ENCODE results near the gene PLCH1. TPM values are rescaled to one million over a fixed set of nuclear protein-coding genes. Genes with fewer than 3 reads are reported as not detected.
A peak's percentile ranks its signal among the peaks of the same experiment; 100 is the strongest.

Gene PLCH1
- total and polyA plus RNA-seq, 9 donors: 0.39 to 1.2 (median 0.53) TPM

- H3K27ac ChIP-seq (ENCODE audit: low read length): no peak overlapping the region
- no peaks in the 10 kb centered on the region for H3K36me3 ChIP-seq (ENCODE audit: control insufficient read depth, insufficient read depth, low read length)
- no peaks in the 10 kb centered on the region for H3K27me3 ChIP-seq (ENCODE audit: control insufficient read depth, insufficient read depth, low read length)
- H3K4me1 ChIP-seq (ENCODE audit: control insufficient read depth, insufficient read depth, low read length): no peaks in the 10 kb centered on the region
- H3K9me3 ChIP-seq (replicated peaks; ENCODE audit: control insufficient read depth, low read depth, low read length): no peaks in the 10 kb centered on the region
- H3K4me3 ChIP-seq (ENCODE audit: low read length): no peak overlapping the region
- DNase-seq: no peak
- WGBS (ENCODE audit: insufficient coverage): 100% methylated on average over 1 of the region's 4 CpGs
Measured at GRCh38 chr3:155457591-155457990, 287.3 kb downstream of the PLCH1 start.

- H3K36me3 ChIP-seq (ENCODE audit: control insufficient read depth, insufficient read depth, low read length): no peaks in the 10 kb centered on the region
- H3K4me3 ChIP-seq (ENCODE audit: low read length): no peak overlapping the region
- no peak for DNase-seq
- WGBS (ENCODE audit: insufficient coverage): 88% methylated on average over 2 of the region's 4 CpGs
- no peaks in the 10 kb centered on the region for H3K9me3 ChIP-seq (replicated peaks; ENCODE audit: control insufficient read depth, low read depth, low read length)
- no peaks in the 10 kb centered on the region for H3K27me3 ChIP-seq (ENCODE audit: control insufficient read depth, insufficient read depth, low read length)
- H3K4me1 ChIP-seq (ENCODE audit: control insufficient read depth, insufficient read depth, low read length): no peaks in the 10 kb centered on the region
- H3K27ac ChIP-seq (ENCODE audit: low read length): no peak overlapping the region
Measured at GRCh38 chr3:155455765-155456164, 289.1 kb downstream of the PLCH1 start.

GRCh38 chr3:155453512-155453911 lies 291.4 kb downstream of the PLCH1 start:
- no peak for DNase-seq
- no CpG with 5 or more reads among the region's 1 CpG for WGBS (ENCODE audit: insufficient coverage)
- H3K27ac ChIP-seq (ENCODE audit: low read length): no peak overlapping the region
- H3K27me3 ChIP-seq (ENCODE audit: control insufficient read depth, insufficient read depth, low read length): no peaks in the 10 kb centered on the region
- no peak overlapping the region for H3K4me3 ChIP-seq (ENCODE audit: low read length)
- no peaks in the 10 kb centered on the region for H3K9me3 ChIP-seq (replicated peaks; ENCODE audit: control insufficient read depth, low read depth, low read length)
- H3K36me3 ChIP-seq (ENCODE audit: control insufficient read depth, insufficient read depth, low read length): no peaks in the 10 kb centered on the region
- H3K4me1 ChIP-seq (ENCODE audit: control insufficient read depth, insufficient read depth, low read length): no peaks in the 10 kb centered on the region

- H3K27me3 ChIP-seq (ENCODE audit: control insufficient read depth, insufficient read depth, low read length): no peaks in the 10 kb centered on the region
- no peak overlapping the region for H3K27ac ChIP-seq (ENCODE audit: low read length)
- H3K4me3 ChIP-seq (ENCODE audit: low read length): no peak overlapping the region
- H3K36me3 ChIP-seq (ENCODE audit: control insufficient read depth, insufficient read depth, low read length): no peaks in the 10 kb centered on the region
- WGBS (ENCODE audit: insufficient coverage): 70% methylated on average over 1 of the region's 3 CpGs
- no peaks in the 10 kb centered on the region for H3K4me1 ChIP-seq (ENCODE audit: control insufficient read depth, insufficient read depth, low read length)
- peak; percentile 13 for DNase-seq
- no peaks in the 10 kb centered on the region for H3K9me3 ChIP-seq (replicated peaks; ENCODE audit: control insufficient read depth, low read depth, low read length)
Measured at GRCh38 chr3:155449613-155450267, 295.1 kb downstream of the PLCH1 start.

GRCh38 chr3:155448531-155448930 lies 296.3 kb downstream of the PLCH1 start:
- Histone ChIP-seq H3K9me3 (replicated peaks; ENCODE audit: control insufficient read depth, low read depth, low read length) (no peaks in the 10 kb centered on the region), H3K4me3 (ENCODE audit: low read length) (no peak overlapping the region), H3K4me1 (ENCODE audit: control insufficient read depth, insufficient read depth, low read length) (no peaks in the 10 kb centered on the region), H3K27ac (ENCODE audit: low read length) (no peak overlapping the region), H3K27me3 (ENCODE audit: control insufficient read depth, insufficient read depth, low read length) (no peaks in the 10 kb centered on the region), H3K36me3 (ENCODE audit: control insufficient read depth, insufficient read depth, low read length) (no peaks in the 10 kb centered on the region)
- DNase-seq: no peak
- no CpG with 5 or more reads among the region's 3 CpGs for WGBS (ENCODE audit: insufficient coverage)

GRCh38 chr3:155446366-155446765 lies 298.5 kb downstream of the PLCH1 start:
- WGBS (ENCODE audit: insufficient coverage): 80% methylated on average over 1 of the region's 2 CpGs
- no peaks in the 10 kb centered on the region for H3K4me1 ChIP-seq (ENCODE audit: control insufficient read depth, insufficient read depth, low read length)
- H3K27me3 ChIP-seq (ENCODE audit: control insufficient read depth, insufficient read depth, low read length): no peaks in the 10 kb centered on the region
- no peak overlapping the region for H3K4me3 ChIP-seq (ENCODE audit: low read length)
- DNase-seq: no peak
- no peaks in the 10 kb centered on the region for H3K36me3 ChIP-seq (ENCODE audit: control insufficient read depth, insufficient read depth, low read length)
- no peaks in the 10 kb centered on the region for H3K9me3 ChIP-seq (replicated peaks; ENCODE audit: control insufficient read depth, low read depth, low read length)
- no peak overlapping the region for H3K27ac ChIP-seq (ENCODE audit: low read length)

GRCh38 chr3:155444771-155445170 lies 300.1 kb downstream of the PLCH1 start:
- no peaks in the 10 kb centered on the region for H3K27me3 ChIP-seq (ENCODE audit: control insufficient read depth, insufficient read depth, low read length)
- H3K36me3 ChIP-seq (ENCODE audit: control insufficient read depth, insufficient read depth, low read length): no peaks in the 10 kb centered on the region
- H3K4me1 ChIP-seq (ENCODE audit: control insufficient read depth, insufficient read depth, low read length): no peaks in the 10 kb centered on the region
- no peak overlapping the region for H3K4me3 ChIP-seq (ENCODE audit: low read length)
- DNase-seq: no peak
- H3K9me3 ChIP-seq (replicated peaks; ENCODE audit: control insufficient read depth, low read depth, low read length): no peaks in the 10 kb centered on the region
- no peak overlapping the region for H3K27ac ChIP-seq (ENCODE audit: low read length)
- 94% methylated on average over 4 of the region's 4 CpGs for WGBS (ENCODE audit: insufficient coverage)

GRCh38 chr3:155443815-155444214 lies 301.1 kb downstream of the PLCH1 start:
- 100% methylated on average over 1 of the region's 1 CpG for WGBS (ENCODE audit: insufficient coverage)
- no peaks in the 10 kb centered on the region for H3K4me1 ChIP-seq (ENCODE audit: control insufficient read depth, insufficient read depth, low read length)
- DNase-seq: no peak
- no peaks in the 10 kb centered on the region for H3K36me3 ChIP-seq (ENCODE audit: control insufficient read depth, insufficient read depth, low read length)
- no peaks in the 10 kb centered on the region for H3K9me3 ChIP-seq (replicated peaks; ENCODE audit: control insufficient read depth, low read depth, low read length)
- H3K27me3 ChIP-seq (ENCODE audit: control insufficient read depth, insufficient read depth, low read length): no peaks in the 10 kb centered on the region
- H3K4me3 ChIP-seq (ENCODE audit: low read length): no peak overlapping the region
- no peak overlapping the region for H3K27ac ChIP-seq (ENCODE audit: low read length)

GRCh38 chr3:155442072-155442471 lies 302.8 kb downstream of the PLCH1 start:
- Histone ChIP-seq H3K4me1 (ENCODE audit: control insufficient read depth, insufficient read depth, low read length) (no peaks in the 10 kb centered on the region), H3K27ac (ENCODE audit: low read length) (no peak overlapping the region), H3K36me3 (ENCODE audit: control insufficient read depth, insufficient read depth, low read length) (no peaks in the 10 kb centered on the region), H3K4me3 (ENCODE audit: low read length) (no peak overlapping the region), H3K27me3 (ENCODE audit: control insufficient read depth, insufficient read depth, low read length) (no peaks in the 10 kb centered on the region), H3K9me3 (replicated peaks; ENCODE audit: control insufficient read depth, low read depth, low read length) (no peaks in the 10 kb centered on the region)
- no CpG with 5 or more reads among the region's 5 CpGs for WGBS (ENCODE audit: insufficient coverage)
- DNase-seq: no peak

GRCh38 chr3:155441506-155441905 lies 303.4 kb downstream of the PLCH1 start:
- WGBS (ENCODE audit: insufficient coverage): no CpG with 5 or more reads among the region's 1 CpG
- no peak overlapping the region for H3K4me3 ChIP-seq (ENCODE audit: low read length)
- no peak for DNase-seq
- no peaks in the 10 kb centered on the region for H3K4me1 ChIP-seq (ENCODE audit: control insufficient read depth, insufficient read depth, low read length)
- no peaks in the 10 kb centered on the region for H3K9me3 ChIP-seq (replicated peaks; ENCODE audit: control insufficient read depth, low read depth, low read length)
- H3K27ac ChIP-seq (ENCODE audit: low read length): no peak overlapping the region
- no peaks in the 10 kb centered on the region for H3K27me3 ChIP-seq (ENCODE audit: control insufficient read depth, insufficient read depth, low read length)
- no peaks in the 10 kb centered on the region for H3K36me3 ChIP-seq (ENCODE audit: control insufficient read depth, insufficient read depth, low read length)

- no peak for DNase-seq
- Histone ChIP-seq H3K4me1 (ENCODE audit: control insufficient read depth, insufficient read depth, low read length) (no peaks in the 10 kb centered on the region), H3K36me3 (ENCODE audit: control insufficient read depth, insufficient read depth, low read length) (no peaks in the 10 kb centered on the region), H3K4me3 (ENCODE audit: low read length) (no peak overlapping the region), H3K27ac (ENCODE audit: low read length) (no peak overlapping the region), H3K9me3 (replicated peaks; ENCODE audit: control insufficient read depth, low read depth, low read length) (no peaks in the 10 kb centered on the region), H3K27me3 (ENCODE audit: control insufficient read depth, insufficient read depth, low read length) (no peaks in the 10 kb centered on the region)
- no CpG with 5 or more reads among the region's 2 CpGs for WGBS (ENCODE audit: insufficient coverage)
Measured at GRCh38 chr3:155441026-155441425, 303.8 kb downstream of the PLCH1 start.
